B cell (primary cell): ENCODE data around the gene CD33.

Source experiments
- EZH2 ChIP-seq: IDR thresholded peaks from 2 replicates; pipeline ENCODE4 v1.6.1; 2012; ENCODE audit warnings: borderline replicate concordance, low read depth, mild to moderate bottlenecking, moderate library complexity, low read length; ENCODE audit not compliant: insufficient read depth, poor library complexity, severe bottlenecking
- TF ChIP-seq, protein P1 (sequence below): fragments of 200-600 bp; IDR thresholded peaks from one replicate; pipeline ENCODE4 v1.8.0; 2022; ENCODE audit warnings: antibody characterized with exemption, mild to moderate bottlenecking

- TF ChIP-seq, protein P1, sequence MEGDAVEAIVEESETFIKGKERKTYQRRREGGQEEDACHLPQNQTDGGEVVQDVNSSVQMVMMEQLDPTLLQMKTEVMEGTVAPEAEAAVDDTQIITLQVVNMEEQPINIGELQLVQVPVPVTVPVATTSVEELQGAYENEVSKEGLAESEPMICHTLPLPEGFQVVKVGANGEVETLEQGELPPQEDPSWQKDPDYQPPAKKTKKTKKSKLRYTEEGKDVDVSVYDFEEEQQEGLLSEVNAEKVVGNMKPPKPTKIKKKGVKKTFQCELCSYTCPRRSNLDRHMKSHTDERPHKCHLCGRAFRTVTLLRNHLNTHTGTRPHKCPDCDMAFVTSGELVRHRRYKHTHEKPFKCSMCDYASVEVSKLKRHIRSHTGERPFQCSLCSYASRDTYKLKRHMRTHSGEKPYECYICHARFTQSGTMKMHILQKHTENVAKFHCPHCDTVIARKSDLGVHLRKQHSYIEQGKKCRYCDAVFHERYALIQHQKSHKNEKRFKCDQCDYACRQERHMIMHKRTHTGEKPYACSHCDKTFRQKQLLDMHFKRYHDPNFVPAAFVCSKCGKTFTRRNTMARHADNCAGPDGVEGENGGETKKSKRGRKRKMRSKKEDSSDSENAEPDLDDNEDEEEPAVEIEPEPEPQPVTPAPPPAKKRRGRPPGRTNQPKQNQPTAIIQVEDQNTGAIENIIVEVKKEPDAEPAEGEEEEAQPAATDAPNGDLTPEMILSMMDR = no peak
- TF ChIP-seq EZH2 = no peak
Measured at GRCh38 chr19:51256155-51256625, 31.3 kb downstream of the CD33 start.
